ENCODE data around the gene NATD1.

Gene NATD1

DNA sequence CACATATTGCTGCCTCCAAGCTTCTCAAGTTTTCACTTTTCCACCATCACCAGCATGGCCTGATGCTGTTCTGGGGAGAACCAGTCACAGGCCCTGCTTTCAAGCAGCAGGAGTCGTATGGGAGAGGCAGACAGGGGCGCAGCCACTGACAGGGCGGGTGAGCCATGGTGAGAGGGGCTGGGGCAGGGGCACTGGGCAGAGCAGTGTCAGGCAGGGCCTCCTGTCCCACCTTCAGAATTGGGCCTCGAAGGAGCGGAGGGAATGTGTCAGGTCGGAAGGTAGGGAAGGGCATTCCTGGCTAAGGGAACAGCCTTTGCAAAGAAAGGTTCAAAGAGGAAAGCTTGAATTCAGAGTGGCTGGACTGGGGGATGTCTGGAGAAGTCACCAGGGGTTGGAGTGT, 26.4 kb upstream of the NATD1 start:
- no peak for DNase-seq (ENCODE audit: low read depth)

DNA sequence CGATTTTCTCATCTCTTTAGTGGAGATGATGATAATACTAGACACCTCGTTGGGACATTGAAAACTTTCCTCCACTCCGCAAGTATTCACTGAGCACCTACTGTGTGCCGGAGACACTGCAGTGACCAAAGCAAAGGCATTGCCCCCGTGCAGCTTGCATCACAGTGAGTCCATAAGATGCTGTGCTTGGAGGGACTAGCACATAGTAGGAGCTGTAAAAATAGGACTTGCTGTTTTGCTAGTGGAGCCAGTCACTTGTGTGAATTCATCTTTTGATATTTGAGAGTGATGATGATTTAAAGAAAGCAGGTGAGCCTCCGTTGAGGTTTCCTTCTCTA, 26.0 kb upstream of the NATD1 start:
- no peak for DNase-seq (ENCODE audit: low read depth)
- TF ChIP-seq, protein P1, sequence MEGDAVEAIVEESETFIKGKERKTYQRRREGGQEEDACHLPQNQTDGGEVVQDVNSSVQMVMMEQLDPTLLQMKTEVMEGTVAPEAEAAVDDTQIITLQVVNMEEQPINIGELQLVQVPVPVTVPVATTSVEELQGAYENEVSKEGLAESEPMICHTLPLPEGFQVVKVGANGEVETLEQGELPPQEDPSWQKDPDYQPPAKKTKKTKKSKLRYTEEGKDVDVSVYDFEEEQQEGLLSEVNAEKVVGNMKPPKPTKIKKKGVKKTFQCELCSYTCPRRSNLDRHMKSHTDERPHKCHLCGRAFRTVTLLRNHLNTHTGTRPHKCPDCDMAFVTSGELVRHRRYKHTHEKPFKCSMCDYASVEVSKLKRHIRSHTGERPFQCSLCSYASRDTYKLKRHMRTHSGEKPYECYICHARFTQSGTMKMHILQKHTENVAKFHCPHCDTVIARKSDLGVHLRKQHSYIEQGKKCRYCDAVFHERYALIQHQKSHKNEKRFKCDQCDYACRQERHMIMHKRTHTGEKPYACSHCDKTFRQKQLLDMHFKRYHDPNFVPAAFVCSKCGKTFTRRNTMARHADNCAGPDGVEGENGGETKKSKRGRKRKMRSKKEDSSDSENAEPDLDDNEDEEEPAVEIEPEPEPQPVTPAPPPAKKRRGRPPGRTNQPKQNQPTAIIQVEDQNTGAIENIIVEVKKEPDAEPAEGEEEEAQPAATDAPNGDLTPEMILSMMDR (IDR thresholded peaks at IDR 0.05; ENCODE audit: insufficient read depth, low read depth, low read length, missing control alignments): no peak

More for the DNA sequence above, 26.4 kb upstream of the NATD1 start:
- no peak overlapping the region for H3K4me3 ChIP-seq (ENCODE audit: low read depth, low read length)
- TF ChIP-seq, protein P1 (IDR thresholded peaks at IDR 0.05; ENCODE audit: insufficient read depth, low read depth, low read length, missing control alignments): no peak

DNA sequence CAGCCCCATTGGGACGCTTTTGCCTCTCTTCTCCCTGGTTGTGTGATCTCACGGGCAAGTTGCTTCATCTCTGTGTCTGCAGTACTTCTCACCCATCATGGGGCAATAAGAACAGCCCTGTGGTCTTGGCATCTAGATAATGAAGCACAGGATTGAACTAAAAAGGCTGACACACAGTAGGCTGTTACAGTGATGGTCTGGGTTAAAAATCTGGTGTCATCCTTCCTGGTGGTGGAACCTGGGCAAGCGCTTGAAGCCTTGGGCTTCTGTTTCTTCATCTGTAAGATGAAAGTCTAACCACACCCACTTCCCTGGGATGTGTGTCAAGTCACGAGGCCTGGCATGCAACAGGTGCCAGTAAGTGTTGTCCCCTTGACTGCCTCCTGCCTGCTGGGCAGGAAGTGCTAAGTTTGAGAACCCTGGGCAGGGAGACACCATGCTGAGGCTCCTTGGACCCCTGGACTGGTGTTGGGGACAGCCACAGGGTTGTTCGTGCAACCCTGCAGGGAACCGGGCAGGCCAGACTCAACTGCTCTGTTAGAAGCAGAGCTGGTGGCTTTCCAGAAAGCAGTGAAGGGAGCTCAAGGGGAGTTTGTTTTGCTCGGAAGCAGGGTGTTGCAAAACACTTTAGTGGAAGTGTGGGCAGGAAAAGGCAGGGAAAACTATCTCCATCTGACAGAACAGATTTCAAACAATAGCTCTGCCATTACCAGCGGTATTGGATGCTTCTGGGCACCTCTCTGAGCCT, 25.4 kb upstream of the NATD1 start:
- peak; percentile 22 for DNase-seq (ENCODE audit: low read depth)
- H3K4me3 ChIP-seq (ENCODE audit: low read depth, low read length): no peak overlapping the region
- TF ChIP-seq, protein P1 (IDR thresholded peaks at IDR 0.05; ENCODE audit: insufficient read depth, low read depth, low read length, missing control alignments): no peak

More for the DNA sequence above, 26.0 kb upstream of the NATD1 start:
- H3K4me3 ChIP-seq (ENCODE audit: low read depth, low read length): no peak overlapping the region

DNA sequence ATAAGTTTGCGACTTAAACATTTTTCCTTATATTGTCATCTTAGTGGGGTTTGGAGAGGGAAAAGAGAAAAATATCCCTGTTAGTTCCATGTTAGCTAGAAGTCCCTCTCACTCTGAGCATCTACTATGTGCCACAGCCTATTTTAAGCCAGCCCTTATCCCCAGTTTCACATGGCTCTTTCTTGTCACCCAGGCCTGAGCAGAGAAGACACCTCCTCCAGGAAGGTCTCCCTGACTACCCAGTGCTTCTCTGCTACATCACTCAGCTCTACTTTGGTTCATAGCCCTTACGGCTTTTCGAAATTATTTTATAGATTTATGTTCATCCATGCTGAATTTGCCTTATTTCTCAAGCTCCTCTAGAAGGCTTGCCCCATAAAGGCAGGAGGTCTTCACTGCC, 24.1 kb upstream of the NATD1 start:
- TF ChIP-seq, protein P1 (IDR thresholded peaks at IDR 0.05; ENCODE audit: insufficient read depth, low read depth, low read length, missing control alignments): no peak
- no peak overlapping the region for H3K4me3 ChIP-seq (ENCODE audit: low read depth, low read length)
- no peak for DNase-seq (ENCODE audit: low read depth)

DNA sequence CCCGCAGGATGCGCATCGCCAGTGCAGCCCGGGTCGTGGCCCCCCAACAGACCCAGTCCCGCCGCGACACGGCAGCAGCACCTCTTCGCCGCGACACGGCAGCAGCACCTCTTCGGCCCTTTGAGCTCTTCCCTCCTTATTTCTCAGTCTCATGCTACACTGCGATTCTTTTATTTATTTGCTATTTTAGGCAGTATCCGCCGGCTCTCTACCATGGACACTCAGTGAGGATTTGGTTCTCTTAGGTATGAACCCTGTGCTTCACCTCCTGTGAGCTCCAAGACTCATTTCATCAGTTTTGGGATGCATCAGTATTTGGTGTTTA, 23.0 kb upstream of the NATD1 start:
- DNase-seq (ENCODE audit: low read depth): no peak
- H3K4me3 ChIP-seq (ENCODE audit: low read depth, low read length): peak overlapping the region; percentile 71
- TF ChIP-seq, protein P1 (IDR thresholded peaks at IDR 0.05; ENCODE audit: insufficient read depth, low read depth, low read length, missing control alignments): no peak

DNA sequence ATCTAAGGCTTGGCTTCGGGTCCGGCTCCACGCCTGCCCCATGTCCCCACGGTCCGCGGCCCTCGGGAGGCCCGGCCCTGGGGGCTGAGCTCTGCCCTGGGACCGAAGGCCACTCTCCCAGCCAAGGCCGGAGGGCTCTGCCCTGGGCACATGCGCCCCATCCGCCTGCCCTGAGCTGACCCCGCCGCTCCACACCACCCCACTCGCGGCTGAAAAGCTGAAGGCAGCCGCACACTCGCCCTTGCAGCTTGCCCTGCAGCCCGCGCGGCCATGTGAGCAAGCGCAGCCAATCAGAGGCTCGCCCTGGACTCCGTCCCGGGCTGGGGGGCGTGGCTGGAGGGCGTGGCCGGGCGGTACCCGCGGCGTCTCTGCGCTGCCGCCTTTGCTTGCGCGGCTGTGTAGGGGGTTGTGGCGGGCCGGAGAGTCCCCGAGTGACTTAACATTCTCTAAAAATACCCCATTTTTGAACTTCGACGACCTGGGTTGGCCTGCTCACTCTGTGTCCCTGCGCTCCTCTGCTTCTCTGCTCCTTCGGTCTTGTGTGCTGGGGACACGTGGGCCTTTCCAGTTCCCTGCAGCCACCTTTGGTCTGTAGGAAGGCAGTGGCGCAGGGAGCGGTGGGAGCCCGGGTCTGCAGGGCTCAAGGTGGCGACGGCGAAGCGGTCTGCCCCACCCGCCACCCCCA, 22.5 kb upstream of the NATD1 start:
- peak overlapping the region; percentile 71 for H3K4me3 ChIP-seq (ENCODE audit: low read depth, low read length)
- DNase-seq (ENCODE audit: low read depth): peak; percentile 93
- TF ChIP-seq, protein P1 (IDR thresholded peaks at IDR 0.05; ENCODE audit: insufficient read depth, low read depth, low read length, missing control alignments): no peak

Data from GM12865 (cell line).